Coronary artery (tissue), 2 donors: ENCODE data around the gene ADGRG4.
"Not testable (repeated sequence)": the region's sequence is repeated elsewhere in the genome, so short reads cannot be mapped to it uniquely, and the experiment has no call there.

ENCODE experiments used
- DNase-seq: peaks from one replicate; pipeline ENCODE4 v3.0.0-alpha.2; 2017; ENCODE audit warnings: low spot score
- H3K27ac ChIP-seq, 2 donors: fragments of 200-600 bp; sonication (generic); one replicate each; pipeline ENCODE4 v1.5.1; 2016 to 2019
- H3K4me3 ChIP-seq: fragments of 200-600 bp; sonication (generic); 2 replicates; pipeline ENCODE4 v1.5.1; 2016; ENCODE audit warnings: mild to moderate bottlenecking, moderate library complexity
- TF ChIP-seq, protein P1 (sequence below): fragments of 200-600 bp; sonication (generic); IDR thresholded peaks from one replicate; pipeline ENCODE4 v1.5.1; 2019; ENCODE audit warnings: antibody characterized with exemption

Gene ADGRG4, protein sequence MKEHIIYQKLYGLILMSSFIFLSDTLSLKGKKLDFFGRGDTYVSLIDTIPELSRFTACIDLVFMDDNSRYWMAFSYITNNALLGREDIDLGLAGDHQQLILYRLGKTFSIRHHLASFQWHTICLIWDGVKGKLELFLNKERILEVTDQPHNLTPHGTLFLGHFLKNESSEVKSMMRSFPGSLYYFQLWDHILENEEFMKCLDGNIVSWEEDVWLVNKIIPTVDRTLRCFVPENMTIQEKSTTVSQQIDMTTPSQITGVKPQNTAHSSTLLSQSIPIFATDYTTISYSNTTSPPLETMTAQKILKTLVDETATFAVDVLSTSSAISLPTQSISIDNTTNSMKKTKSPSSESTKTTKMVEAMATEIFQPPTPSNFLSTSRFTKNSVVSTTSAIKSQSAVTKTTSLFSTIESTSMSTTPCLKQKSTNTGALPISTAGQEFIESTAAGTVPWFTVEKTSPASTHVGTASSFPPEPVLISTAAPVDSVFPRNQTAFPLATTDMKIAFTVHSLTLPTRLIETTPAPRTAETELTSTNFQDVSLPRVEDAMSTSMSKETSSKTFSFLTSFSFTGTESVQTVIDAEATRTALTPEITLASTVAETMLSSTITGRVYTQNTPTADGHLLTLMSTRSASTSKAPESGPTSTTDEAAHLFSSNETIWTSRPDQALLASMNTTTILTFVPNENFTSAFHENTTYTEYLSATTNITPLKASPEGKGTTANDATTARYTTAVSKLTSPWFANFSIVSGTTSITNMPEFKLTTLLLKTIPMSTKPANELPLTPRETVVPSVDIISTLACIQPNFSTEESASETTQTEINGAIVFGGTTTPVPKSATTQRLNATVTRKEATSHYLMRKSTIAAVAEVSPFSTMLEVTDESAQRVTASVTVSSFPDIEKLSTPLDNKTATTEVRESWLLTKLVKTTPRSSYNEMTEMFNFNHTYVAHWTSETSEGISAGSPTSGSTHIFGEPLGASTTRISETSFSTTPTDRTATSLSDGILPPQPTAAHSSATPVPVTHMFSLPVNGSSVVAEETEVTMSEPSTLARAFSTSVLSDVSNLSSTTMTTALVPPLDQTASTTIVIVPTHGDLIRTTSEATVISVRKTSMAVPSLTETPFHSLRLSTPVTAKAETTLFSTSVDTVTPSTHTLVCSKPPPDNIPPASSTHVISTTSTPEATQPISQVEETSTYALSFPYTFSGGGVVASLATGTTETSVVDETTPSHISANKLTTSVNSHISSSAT (N-terminal part only)

DNA sequence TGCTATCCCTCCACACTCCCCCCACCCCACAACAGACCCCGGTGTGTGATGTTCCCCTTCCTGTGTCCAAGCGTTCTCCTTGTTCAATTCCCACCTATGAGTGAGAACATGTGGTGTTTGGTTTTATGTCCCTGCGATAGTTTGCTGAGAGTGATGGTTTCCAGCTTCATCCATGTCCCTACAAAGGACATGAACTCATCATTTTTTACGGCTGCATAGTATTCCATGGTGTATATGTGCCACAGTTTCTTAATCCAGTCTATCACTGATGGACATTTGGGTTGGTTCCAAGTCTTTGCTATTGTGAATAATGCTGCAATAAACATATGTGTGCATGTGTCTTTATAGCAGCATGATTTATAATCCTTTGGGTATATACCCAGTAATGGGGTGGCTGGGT, at the start of gene ADGRG4:
TSS of gene ADGRG4 (plus strand) at position 243 of the 400 bp plus-strand sequence. CDS start 7,815 bp downstream, outside the sequence.
- not testable (repeated sequence) for DNase-seq, H3K4me3 ChIP-seq, H3K27ac ChIP-seq

DNA sequence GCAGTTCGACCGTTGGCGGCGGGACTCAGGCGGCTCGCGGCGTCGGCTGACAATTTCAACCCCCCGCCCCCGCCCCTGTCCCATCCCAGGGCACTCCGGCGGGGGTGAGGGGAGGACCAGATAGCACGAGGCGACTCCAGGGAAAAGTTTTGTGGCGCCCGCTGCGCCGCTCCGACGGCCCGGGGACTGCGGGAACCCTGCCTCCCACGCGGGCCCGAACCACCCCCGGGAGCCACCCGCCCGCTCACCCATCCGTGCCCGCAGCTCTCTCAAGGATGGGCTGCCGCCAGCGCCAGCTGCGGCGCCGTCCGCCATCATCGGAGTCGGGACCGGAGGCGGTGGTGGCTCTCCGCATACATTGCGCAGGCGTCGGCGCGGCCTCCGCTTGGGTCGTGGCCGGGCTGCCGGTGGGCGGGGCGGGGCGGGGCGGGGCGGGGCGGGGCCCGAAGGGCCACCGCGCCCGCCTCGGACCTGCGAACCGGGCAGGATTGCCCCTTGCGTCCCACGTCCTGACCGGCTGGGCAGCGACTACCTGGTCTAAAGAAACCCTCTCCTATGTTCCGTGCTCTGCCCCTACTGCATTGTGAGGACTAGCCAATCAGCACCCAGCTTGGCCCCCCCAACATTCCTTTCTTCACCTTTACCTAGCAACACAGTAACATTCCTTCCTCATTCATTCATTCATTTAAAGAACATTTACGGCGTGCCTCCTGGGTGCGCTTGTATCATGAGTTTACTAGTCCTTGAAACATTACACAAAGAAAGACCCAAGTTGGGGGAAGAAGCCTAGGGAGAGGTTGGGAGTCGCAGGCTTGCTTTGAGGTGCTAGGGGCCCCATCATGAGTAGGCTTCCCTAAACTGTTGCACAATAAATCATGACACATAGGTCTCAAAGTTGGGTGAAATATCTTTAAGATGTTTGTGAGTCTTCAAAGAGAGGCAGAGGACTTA, 49.4 kb upstream of the ADGRG4 start, which contains the start of gene MAP7D3:
TSS of gene MAP7D3 (minus strand) at position 360 of the 951 bp plus-strand sequence. CDS start at position 318, 42 bp downstream.
- H3K27ac ChIP-seq, result peak within 1 kb of the TSS; percentile 74 to 94
- TF ChIP-seq, protein P1, sequence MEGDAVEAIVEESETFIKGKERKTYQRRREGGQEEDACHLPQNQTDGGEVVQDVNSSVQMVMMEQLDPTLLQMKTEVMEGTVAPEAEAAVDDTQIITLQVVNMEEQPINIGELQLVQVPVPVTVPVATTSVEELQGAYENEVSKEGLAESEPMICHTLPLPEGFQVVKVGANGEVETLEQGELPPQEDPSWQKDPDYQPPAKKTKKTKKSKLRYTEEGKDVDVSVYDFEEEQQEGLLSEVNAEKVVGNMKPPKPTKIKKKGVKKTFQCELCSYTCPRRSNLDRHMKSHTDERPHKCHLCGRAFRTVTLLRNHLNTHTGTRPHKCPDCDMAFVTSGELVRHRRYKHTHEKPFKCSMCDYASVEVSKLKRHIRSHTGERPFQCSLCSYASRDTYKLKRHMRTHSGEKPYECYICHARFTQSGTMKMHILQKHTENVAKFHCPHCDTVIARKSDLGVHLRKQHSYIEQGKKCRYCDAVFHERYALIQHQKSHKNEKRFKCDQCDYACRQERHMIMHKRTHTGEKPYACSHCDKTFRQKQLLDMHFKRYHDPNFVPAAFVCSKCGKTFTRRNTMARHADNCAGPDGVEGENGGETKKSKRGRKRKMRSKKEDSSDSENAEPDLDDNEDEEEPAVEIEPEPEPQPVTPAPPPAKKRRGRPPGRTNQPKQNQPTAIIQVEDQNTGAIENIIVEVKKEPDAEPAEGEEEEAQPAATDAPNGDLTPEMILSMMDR, result no peak
- no peak for DNase-seq
- peak within 1 kb of the TSS; percentile 85 for H3K4me3 ChIP-seq

DNA sequence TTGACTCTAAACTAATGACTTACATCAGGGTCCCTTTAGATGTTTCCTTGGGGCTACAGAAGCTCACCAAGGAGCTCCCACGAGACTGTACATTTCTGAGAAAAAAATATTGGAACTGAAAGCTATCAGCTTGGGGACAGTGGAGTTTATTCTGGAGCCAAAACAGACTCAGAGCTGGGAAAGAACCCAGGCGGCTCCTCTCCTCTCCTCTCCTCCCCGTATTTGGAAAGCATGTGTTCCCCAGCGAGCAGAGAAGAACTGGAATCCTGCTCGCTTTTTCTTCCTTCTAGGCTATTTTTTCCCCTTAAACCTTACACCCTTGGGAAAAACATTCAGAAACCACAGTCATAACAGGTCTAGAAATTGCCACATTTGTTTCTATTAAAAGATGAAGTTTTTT, 45.2 kb upstream of the ADGRG4 start:
- no peak for DNase-seq
- peak overlapping the region; percentile 41 to 58 for H3K27ac ChIP-seq
- TF ChIP-seq, protein P1, result no peak
- H3K4me3 ChIP-seq, result no peak overlapping the region

DNA sequence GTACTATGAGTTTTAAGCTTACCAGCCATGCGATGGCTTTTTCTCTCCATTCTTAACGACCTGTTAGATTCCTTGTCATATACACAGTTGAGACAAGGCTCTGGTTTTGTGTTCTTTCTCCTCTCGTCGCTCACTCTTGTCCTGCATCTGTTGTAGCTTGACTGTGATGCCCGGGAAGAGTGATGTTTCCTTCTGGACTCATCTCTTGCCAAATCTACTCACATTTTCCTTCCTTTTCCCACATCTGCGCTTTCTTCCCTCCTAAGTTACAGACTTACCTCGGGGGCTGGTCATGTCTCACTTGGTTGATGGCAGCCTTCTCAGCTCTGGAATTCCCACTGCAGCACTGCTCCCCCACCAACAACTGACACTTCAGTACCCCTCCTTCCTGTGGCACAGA, 44.7 kb upstream of the ADGRG4 start:
- TF ChIP-seq, protein P1, result no peak
- no peak overlapping the region for H3K4me3 ChIP-seq
- DNase-seq, result no peak
- H3K27ac ChIP-seq, result peak overlapping the region; percentile 58 to 83

DNA sequence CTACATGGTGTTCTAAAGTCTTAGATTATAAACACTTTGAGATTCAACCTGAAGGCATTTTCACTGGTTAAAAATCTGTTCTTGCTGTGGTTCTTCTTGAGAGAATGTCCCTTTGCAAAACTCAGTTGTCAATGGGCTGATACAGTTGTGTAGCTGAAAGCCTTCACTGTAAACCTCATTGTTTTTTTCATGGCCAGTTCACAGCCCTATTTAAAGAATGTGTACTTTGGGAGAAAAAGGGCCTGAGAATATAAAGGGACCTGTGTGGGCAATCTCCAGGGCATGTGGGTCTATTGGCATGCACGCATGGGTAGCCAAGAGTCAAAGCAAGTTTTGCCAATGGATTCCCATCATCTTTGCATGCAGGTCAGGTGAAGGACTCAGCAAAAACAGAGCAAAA, 41.8 kb upstream of the ADGRG4 start:
- no peak for DNase-seq
- TF ChIP-seq, protein P1, result no peak
- Histone ChIP-seq H3K27ac (peak overlapping the region; percentile 58 to 79), H3K4me3 (no peak overlapping the region)

DNA sequence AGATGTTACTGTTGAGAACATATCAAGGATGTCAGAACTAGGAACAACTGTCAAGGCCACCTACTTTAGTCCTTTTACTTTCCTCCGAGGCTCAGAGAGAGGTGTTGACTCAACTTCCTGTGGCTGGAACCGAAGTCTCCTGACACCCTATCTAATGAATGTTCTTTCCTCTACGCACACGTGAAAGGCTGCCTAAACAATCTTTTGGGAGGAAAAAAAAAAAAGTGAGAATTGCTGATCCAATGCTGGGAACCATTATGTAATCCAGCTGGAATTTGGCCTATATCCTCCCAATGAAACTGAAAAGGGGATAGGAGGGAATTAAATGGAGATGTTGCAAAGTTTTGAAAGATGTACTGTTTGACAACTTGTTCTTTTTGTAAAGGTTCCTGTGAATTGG, 41.2 kb upstream of the ADGRG4 start:
- DNase-seq, result no peak
- peak overlapping the region; percentile 58 to 79 for H3K27ac ChIP-seq
- TF ChIP-seq, protein P1, result no peak
- H3K4me3 ChIP-seq, result no peak overlapping the region
